ENCODE measurements around the gene FHDC1. TPM values are rescaled to one million over a fixed set of nuclear protein-coding genes. Genes with fewer than 3 reads are reported as not detected.

FHDC1 gene
- total RNA-seq, 1 donor from 2014 or later, result 42.0 TPM

DNA sequence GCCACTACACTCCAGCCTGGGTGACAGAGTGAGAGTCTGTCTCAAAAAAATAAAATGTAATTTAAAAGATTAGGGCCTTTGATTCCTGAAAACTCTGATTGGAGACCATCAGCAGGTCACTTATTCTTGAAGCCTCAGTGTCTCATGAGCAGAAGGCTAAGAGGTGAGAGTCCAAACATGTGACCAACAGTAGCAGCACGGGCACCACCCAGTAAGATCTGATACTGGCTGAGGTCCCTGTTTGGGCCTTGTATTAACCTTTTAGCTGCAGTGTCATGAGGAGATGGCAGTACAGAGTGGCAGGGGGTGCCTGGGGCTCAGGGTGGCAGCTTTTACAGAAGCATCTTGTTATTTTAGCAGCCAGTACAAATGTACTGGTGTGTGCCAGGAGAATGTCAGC lies 89.3 kb downstream of the FHDC1 start:
- H3K27ac Mint-ChIP-seq (ENCODE audit: unreplicated experiment), result no peak overlapping the region
- DNase-seq, result no peak
- H3K4me3 Mint-ChIP-seq (ENCODE audit: unreplicated experiment), result no peak overlapping the region
- H3K4me1 Mint-ChIP-seq (ENCODE audit: low read depth, unreplicated experiment), result peaks cover 23% of the 10 kb centered on the region
- H3K27me3 Mint-ChIP-seq (ENCODE audit: unreplicated experiment), result peaks cover 9% of the 10 kb centered on the region
- peaks cover 19% of the 10 kb centered on the region for H3K36me3 Mint-ChIP-seq (ENCODE audit: unreplicated experiment)
- TF ChIP-seq, protein P1, sequence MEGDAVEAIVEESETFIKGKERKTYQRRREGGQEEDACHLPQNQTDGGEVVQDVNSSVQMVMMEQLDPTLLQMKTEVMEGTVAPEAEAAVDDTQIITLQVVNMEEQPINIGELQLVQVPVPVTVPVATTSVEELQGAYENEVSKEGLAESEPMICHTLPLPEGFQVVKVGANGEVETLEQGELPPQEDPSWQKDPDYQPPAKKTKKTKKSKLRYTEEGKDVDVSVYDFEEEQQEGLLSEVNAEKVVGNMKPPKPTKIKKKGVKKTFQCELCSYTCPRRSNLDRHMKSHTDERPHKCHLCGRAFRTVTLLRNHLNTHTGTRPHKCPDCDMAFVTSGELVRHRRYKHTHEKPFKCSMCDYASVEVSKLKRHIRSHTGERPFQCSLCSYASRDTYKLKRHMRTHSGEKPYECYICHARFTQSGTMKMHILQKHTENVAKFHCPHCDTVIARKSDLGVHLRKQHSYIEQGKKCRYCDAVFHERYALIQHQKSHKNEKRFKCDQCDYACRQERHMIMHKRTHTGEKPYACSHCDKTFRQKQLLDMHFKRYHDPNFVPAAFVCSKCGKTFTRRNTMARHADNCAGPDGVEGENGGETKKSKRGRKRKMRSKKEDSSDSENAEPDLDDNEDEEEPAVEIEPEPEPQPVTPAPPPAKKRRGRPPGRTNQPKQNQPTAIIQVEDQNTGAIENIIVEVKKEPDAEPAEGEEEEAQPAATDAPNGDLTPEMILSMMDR (IDR thresholded peaks at IDR 0.05; ENCODE audit: partially characterized antibody, unreplicated experiment), result no peak
- H3K9me3 Mint-ChIP-seq (ENCODE audit: unreplicated experiment), result peaks cover 13% of the 10 kb centered on the region

DNA sequence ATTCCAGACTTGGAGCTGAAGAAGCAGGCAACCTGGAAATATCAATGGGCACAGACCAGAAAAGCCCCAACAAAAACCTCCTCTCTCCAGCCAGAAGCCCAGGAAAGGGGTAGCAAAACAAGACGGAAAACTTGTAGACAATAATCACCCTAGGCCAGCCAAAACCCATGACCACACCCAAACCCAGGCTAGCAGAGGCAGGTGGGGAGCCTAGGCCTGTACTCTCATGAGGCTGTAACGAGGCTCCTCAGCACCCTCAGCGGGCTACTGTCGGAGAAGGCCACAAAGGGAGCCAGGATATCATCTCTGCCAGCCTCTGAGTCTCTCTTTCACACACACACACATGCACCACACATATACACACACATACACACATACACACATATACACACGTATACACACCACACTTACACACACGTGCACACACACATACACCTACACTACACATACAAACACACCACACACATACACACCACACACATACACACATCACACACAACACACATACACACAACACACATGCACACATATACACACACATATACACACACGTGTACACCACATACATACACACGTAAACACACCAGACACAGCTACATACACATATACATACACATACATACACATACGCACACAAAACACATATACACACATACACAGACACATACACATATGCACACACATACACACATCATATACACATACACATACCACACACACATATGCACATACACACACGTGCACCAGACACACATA lies 90.6 kb downstream of the FHDC1 start:
- Mint-ChIP-seq H3K9me3 (ENCODE audit: unreplicated experiment) (peaks cover 13% of the 10 kb centered on the region), H3K27ac (ENCODE audit: unreplicated experiment) (no peak overlapping the region), H3K36me3 (ENCODE audit: unreplicated experiment) (peaks cover 28% of the 10 kb centered on the region), H3K27me3 (ENCODE audit: unreplicated experiment) (peaks cover 7% of the 10 kb centered on the region), H3K4me3 (ENCODE audit: unreplicated experiment) (no peak overlapping the region), H3K4me1 (ENCODE audit: low read depth, unreplicated experiment) (peaks cover 17% of the 10 kb centered on the region)
- no peak for DNase-seq
- TF ChIP-seq, protein P1 (IDR thresholded peaks at IDR 0.05; ENCODE audit: partially characterized antibody, unreplicated experiment), result no peak

- Mint-ChIP-seq H3K27me3 (ENCODE audit: unreplicated experiment) (peaks cover 7% of the 10 kb centered on the region), H3K27ac (ENCODE audit: unreplicated experiment) (no peak overlapping the region), H3K9me3 (ENCODE audit: unreplicated experiment) (peaks cover 13% of the 10 kb centered on the region), H3K36me3 (ENCODE audit: unreplicated experiment) (peaks cover 28% of the 10 kb centered on the region), H3K4me3 (ENCODE audit: unreplicated experiment) (no peak overlapping the region), H3K4me1 (ENCODE audit: low read depth, unreplicated experiment) (peaks cover 12% of the 10 kb centered on the region)
- TF ChIP-seq, protein P1 (IDR thresholded peaks at IDR 0.05; ENCODE audit: partially characterized antibody, unreplicated experiment), result no peak
- DNase-seq, result no peak
Measured at GRCh38 chr4:153027866-153028265, 91.7 kb downstream of the FHDC1 start.

- H3K36me3 Mint-ChIP-seq (ENCODE audit: unreplicated experiment), result peaks cover 28% of the 10 kb centered on the region
- no peak for DNase-seq
- H3K4me1 Mint-ChIP-seq (ENCODE audit: low read depth, unreplicated experiment), result peaks cover 13% of the 10 kb centered on the region
- TF ChIP-seq, protein P1 (IDR thresholded peaks at IDR 0.05; ENCODE audit: partially characterized antibody, unreplicated experiment), result no peak
- H3K4me3 Mint-ChIP-seq (ENCODE audit: unreplicated experiment), result no peak overlapping the region
- peaks cover 7% of the 10 kb centered on the region for H3K27me3 Mint-ChIP-seq (ENCODE audit: unreplicated experiment)
- no peak overlapping the region for H3K27ac Mint-ChIP-seq (ENCODE audit: unreplicated experiment)
- H3K9me3 Mint-ChIP-seq (ENCODE audit: unreplicated experiment), result peaks cover 13% of the 10 kb centered on the region
Measured at GRCh38 chr4:153028535-153028934, 92.4 kb downstream of the FHDC1 start.

Other genes starting within 250 kb of the FHDC1 start
- gene TIGD4, start 156.6 kb upstream of the FHDC1 start, total RNA-seq (ENCODE audit: unreplicated experiment), result 0.83 TPM
- 22.2 TPM for gene ARFIP1, start 156.4 kb upstream of the FHDC1 start, total RNA-seq (ENCODE audit: unreplicated experiment)